ENCODE results near the gene SLC26A4. TPM values are rescaled to one million over a fixed set of nuclear protein-coding genes. Genes with fewer than 3 reads are reported as not detected.

The SLC26A4 gene
- polyA plus RNA-seq, 1 donor, result 3.7 TPM

- DNase-seq, result peak; percentile 43
Observed at GRCh38 chr7:107661081-107661864, 645 bp downstream of the SLC26A4 start.

- no peak for DNase-seq
Observed at GRCh38 chr7:107661865-107662379, 1.3 kb downstream of the SLC26A4 start.

- DNase-seq, result no peak
Observed at GRCh38 chr7:107663196-107663595, 2.6 kb downstream of the SLC26A4 start.

- no peak for DNase-seq
Observed at GRCh38 chr7:107666790-107667189, 6.2 kb downstream of the SLC26A4 start.

DNA sequence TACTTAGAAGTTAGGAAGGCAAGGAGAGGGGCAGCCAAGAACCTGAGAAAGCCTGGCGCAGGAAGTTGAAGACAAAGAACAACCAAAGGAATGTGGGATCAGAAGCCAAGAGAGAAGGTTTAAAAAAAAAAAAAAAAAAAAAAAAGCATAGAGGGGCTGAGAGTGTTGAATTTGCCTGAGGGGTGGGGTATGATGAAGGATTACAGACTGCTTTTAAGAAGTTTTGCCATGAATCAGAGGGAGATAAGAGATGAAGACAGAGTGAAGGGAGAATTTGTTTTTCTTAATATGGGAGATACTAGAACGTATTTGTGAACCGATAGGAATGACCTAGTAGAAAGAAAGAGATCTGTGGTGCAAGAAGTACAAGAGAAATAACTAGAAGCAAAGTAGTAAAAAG, 6.7 kb downstream of the SLC26A4 start:
- DNase-seq, result no peak

GRCh38 chr7:107668296-107668695, 7.7 kb downstream of the SLC26A4 start:
- DNase-seq, result no peak

- DNase-seq, result no peak
Observed at GRCh38 chr7:107672183-107672582, 11.6 kb downstream of the SLC26A4 start.

GRCh38 chr7:107676249-107676648, 15.6 kb downstream of the SLC26A4 start:
- DNase-seq, result no peak

- DNase-seq, result no peak
Observed at GRCh38 chr7:107678110-107678753, 17.6 kb downstream of the SLC26A4 start.

GRCh38 chr7:107680478-107680877, 19.9 kb downstream of the SLC26A4 start:
- DNase-seq, result no peak

DNA sequence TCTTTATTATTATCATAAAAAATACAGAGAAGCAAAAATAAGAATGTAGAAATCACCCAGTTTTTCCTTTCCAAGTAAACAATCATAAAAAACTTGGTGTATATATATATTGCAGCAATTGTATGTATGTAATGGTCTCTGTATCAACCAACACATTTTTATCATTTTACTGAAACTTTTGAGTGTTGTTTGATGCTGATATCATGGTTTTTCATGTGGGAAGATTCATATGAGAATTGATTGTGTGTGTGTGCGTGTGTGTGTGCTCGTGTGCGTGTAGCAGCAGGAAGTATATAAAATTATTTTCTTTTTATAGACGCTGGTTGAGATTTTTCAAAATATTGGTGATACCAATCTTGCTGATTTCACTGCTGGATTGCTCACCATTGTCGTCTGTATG, 22.3 kb downstream of the SLC26A4 start:
- no peak for DNase-seq

DNA sequence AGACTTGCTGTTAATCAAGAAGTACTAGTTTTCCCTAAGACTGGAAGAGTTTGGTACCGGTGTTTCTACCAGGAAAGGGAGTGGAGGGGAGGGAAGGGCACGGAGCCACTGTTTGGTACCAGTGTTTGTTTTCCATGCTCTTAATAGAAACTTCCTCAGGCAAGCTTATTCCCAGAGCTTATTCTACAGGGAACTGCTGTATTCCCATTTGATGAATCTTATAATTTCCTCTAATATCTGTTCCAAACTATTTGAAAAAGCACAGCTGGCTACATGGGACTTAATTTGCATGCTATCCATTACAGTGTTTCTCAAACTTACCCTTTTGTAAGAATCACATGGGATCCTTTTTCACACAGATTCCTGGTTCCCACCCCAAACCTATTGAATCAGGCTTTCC, 23.7 kb downstream of the SLC26A4 start:
- no peak for DNase-seq

DNA sequence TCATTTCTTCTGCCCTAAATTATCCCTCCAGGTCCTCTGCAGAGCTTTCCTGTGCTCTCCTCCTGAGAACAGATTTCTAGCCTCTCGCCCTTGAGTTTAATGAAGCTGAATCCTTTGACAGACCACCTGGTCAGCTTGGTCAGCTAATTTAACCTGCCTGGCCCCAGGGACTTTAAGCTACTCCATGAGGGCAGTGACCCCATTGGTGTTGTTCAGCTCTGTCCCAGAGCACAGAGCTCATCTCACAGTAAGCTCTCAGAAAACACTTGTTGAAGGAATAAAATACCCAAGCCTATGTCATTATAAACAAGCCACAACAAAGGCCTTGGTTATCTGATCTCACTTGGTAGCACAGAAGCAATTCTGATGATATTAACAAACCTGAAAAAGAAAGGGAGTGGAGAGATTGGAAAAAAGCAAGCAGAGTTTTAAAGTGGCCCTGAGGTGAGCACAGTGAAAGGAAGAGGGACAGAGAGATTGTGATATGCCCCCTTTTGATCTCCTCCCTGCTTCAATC, 24.4 kb downstream of the SLC26A4 start:
- DNase-seq, result no peak

- no peak for DNase-seq
Observed at GRCh38 chr7:107686816-107687387, 26.3 kb downstream of the SLC26A4 start.

DNA sequence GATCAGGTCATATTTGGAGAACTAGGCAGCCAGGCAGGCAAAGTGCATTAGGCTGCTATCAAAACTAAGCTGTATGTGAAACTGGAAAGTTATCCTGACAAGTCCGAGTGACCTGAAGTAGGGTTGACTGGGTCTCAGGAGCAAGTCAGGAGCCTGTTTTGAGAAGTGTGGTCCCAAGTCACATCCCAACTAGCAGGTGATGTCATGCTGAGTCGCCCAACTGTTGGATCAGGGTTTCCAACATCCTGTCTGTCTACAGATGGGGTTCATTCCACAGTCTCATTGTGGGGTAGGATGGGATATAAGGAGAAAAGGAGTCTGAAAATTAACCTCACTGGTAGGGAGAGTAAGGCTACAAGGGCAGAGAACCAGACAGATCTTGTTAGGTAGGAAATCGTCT, 27.0 kb downstream of the SLC26A4 start:
- no peak for DNase-seq

DNA sequence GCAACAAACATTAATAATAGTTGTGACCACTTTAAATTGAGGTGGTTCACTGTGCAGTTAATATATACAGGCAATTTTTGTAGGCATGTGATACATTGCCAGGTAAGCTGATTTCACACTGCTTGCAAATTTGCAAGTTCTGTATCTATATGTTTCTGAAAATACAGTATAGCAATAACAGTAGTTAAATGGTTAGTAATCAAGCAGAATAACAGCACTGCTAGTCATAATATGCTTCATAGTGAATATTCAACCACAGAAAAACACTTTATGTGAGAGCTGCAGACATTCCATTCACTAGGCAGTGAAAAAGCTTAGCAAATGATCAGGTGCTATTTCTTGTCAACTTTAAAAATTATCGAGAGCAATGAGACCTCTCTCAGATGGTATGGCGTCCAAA, 28.9 kb downstream of the SLC26A4 start:
- DNase-seq, result no peak

- no peak for DNase-seq
Observed at GRCh38 chr7:107690084-107690483, 29.5 kb downstream of the SLC26A4 start.

DNA sequence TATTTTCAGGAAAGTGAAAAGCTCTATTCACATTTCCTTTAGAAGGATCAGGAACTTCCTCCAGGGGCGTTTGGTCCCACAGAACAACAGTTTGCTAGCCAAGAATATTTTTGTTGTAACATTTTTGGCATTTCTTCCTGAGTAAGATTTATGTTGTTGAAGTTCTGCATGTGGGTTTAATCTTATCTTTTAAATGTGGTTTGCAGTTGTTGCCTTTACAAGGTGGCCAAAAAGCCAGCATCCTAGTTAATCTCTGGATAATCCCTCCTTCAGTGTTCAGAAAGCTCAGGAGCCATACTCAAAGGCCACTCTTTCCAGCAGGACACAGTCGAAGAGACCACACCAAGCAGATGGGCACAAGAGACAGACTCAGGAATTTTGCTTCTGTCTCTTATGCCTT, 30.0 kb downstream of the SLC26A4 start:
- DNase-seq, result no peak

DNA sequence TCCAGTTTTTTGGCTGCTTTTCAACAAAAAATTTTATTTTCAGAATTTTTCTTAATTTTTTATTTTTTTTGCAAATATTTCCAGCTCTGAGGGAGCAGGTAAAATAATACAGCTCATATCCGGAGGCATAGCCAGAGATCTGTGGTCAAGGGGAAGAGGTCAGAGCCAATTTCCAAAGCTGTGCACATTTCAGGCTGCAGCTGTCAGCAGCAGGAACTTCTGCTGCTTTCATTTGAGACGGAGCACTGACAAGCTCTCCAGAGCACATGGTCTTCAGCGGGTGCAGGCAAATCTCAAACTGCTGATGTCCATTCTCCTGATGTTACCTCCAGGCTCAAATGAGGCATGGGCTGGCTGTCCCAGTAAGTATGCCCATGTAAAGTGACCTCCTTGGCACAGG, 31.1 kb downstream of the SLC26A4 start:
- no peak for DNase-seq

- DNase-seq, result no peak
Observed at GRCh38 chr7:107692501-107692900, 31.9 kb downstream of the SLC26A4 start.

- no peak for DNase-seq
Observed at GRCh38 chr7:107693396-107693795, 32.8 kb downstream of the SLC26A4 start.

GRCh38 chr7:107694386-107694785, 33.8 kb downstream of the SLC26A4 start:
- no peak for DNase-seq

- no peak for DNase-seq
Observed at GRCh38 chr7:107696330-107696946, 35.8 kb downstream of the SLC26A4 start.

All from left kidney (tissue), 2 donors.